Progenitor cell of endocrine pancreas (in vitro differentiated cells): ENCODE measurements around the gene SDK2. TPM values are rescaled to one million over a fixed set of nuclear protein-coding genes. Genes with fewer than 3 reads are reported as not detected.

Source experiments
- DNase-seq: peaks from one replicate; pipeline ENCODE4 v3.0.0; 2021; ENCODE audit warnings: low spot score; ENCODE audit not compliant: unreplicated experiment
- H3K27ac Mint-ChIP-seq: 2 replicates; pipeline ENCODE4 v1.8.0; 2021; ENCODE audit warnings: mild to moderate bottlenecking, moderate library complexity, mixed read lengths
- H3K27me3 Mint-ChIP-seq: 2 replicates; pipeline ENCODE4 v1.8.0; 2021; ENCODE audit warnings: mixed read lengths
- H3K36me3 Mint-ChIP-seq: 2 replicates; pipeline ENCODE4 v1.8.0; 2022; ENCODE audit warnings: mixed read lengths; ENCODE audit not compliant: insufficient read depth
- H3K4me1 Mint-ChIP-seq: 2 replicates; pipeline ENCODE4 v1.8.0; 2021; ENCODE audit warnings: low read depth, mixed read lengths
- H3K4me3 Mint-ChIP-seq: 2 replicates; pipeline ENCODE4 v1.8.0; 2021; ENCODE audit warnings: low read depth, mild to moderate bottlenecking, moderate library complexity, mixed read lengths
- H3K9me3 Mint-ChIP-seq: 2 replicates; pipeline ENCODE4 v1.8.0; 2021; ENCODE audit warnings: low read depth, mixed read lengths
- total RNA-seq: library from RNA; stranded (reverse); gene quantifications from 2 replicates; pipeline ENCODE4 v1.2.1, GENCODE V29; 2021
- TF ChIP-seq, protein P1 (sequence below): fragments of 200-600 bp; sonication (generic); IDR thresholded peaks from one replicate; pipeline ENCODE4 v1.5.0; 2021; ENCODE audit warnings: antibody characterized with exemption, mild to moderate bottlenecking; ENCODE audit not compliant: unreplicated experiment

SDK2 gene
- total RNA-seq, 1 donor from 2014 or later: 6.7 TPM

DNA sequence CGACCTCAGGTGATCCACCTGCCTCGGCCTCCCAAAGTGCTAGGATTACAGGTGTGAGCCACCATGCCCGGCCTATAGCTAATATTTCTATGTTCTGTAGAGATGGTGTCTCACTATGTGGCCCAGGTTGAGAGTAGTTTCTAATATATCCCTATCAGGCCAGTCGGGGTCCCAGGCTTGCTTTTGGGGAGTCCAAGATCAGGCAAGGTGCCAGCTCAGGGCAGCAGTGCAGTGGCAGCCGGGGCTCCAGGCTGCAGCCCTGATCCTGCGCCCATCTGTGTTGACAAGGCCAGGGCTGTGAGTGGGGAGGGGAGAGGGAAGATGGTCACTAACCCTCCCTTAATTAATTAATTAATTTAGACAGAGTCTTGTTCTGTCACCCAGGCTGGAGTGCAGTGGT is 254.8 kb downstream of the SDK2 start:
- TF ChIP-seq, protein P1, sequence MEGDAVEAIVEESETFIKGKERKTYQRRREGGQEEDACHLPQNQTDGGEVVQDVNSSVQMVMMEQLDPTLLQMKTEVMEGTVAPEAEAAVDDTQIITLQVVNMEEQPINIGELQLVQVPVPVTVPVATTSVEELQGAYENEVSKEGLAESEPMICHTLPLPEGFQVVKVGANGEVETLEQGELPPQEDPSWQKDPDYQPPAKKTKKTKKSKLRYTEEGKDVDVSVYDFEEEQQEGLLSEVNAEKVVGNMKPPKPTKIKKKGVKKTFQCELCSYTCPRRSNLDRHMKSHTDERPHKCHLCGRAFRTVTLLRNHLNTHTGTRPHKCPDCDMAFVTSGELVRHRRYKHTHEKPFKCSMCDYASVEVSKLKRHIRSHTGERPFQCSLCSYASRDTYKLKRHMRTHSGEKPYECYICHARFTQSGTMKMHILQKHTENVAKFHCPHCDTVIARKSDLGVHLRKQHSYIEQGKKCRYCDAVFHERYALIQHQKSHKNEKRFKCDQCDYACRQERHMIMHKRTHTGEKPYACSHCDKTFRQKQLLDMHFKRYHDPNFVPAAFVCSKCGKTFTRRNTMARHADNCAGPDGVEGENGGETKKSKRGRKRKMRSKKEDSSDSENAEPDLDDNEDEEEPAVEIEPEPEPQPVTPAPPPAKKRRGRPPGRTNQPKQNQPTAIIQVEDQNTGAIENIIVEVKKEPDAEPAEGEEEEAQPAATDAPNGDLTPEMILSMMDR: no peak
- no peaks in the 10 kb centered on the region for H3K9me3 Mint-ChIP-seq
- no peaks in the 10 kb centered on the region for H3K36me3 Mint-ChIP-seq
- no peaks in the 10 kb centered on the region for H3K27me3 Mint-ChIP-seq
- H3K27ac Mint-ChIP-seq: no peak overlapping the region
- no peak overlapping the region for H3K4me3 Mint-ChIP-seq
- no peaks in the 10 kb centered on the region for H3K4me1 Mint-ChIP-seq
- DNase-seq: no peak

DNA sequence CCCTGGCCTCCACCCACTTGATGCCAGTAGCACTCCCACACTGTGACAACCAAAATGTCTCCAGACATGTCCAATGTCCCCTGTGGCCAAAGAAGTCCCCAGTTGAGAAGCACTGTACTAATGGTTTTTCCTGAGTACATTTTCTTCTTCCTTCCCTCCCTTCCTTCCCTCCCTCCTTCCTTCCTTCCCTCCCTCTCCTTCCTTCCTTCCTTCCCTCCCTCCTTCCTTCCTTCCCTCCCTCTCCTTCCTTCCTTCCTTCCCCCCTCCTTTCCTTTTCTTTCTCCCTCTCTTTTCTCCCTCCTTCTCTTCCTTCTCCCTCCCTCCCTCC is 255.7 kb downstream of the SDK2 start:
- Mint-ChIP-seq H3K4me1 (no peaks in the 10 kb centered on the region), H3K27me3 (no peaks in the 10 kb centered on the region), H3K36me3 (no peaks in the 10 kb centered on the region), H3K9me3 (no peaks in the 10 kb centered on the region), H3K4me3 (no peak overlapping the region), H3K27ac (no peak overlapping the region)
- TF ChIP-seq, protein P1: no peak
- no peak for DNase-seq

DNA sequence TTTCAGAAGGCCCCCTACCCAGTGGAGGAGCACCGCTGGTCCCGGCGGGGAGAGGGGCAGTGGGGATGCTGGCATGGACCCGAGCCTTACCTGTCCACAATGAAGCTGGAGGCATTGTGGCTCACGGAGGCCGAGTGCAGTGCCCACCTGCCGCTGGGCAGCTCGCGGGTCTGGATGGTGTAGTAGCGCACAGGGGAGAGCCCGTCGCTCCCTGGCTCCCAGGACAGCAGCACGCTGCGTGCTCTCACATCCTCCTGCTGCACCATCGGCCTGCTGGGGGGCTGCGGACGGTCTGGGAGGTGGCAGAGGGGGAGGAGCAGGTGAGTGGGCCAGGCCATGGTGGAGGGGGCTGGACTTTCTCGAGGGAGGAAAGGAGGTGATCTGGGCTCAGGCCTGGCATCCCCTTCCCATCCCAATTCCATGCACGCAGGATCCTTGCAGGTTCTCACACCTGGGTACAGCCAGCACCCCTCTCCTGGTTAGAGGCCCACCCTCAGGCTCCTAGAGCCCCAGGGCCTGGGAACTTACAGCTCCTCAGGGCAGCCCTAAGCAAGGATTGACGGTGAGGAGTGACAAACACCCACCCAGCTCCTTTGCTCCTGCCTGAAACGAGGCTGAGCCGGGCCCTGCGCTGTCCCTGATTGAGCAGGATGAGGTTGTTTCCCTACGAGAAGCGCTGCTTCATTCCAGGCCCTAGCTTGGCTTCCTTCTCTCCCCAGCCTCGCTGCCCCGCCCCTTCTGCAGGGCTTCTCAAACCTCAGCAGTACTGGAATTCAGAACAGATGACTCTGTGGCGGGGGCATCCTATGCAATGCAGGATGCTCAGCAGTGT is 256.3 kb downstream of the SDK2 start:
- TF ChIP-seq, protein P1: no peak
- Mint-ChIP-seq H3K27ac (no peak overlapping the region), H3K27me3 (peaks cover 2% of the 10 kb centered on the region), H3K36me3 (no peaks in the 10 kb centered on the region), H3K4me1 (no peaks in the 10 kb centered on the region), H3K9me3 (no peaks in the 10 kb centered on the region), H3K4me3 (no peak overlapping the region)
- DNase-seq: no peak

DNA sequence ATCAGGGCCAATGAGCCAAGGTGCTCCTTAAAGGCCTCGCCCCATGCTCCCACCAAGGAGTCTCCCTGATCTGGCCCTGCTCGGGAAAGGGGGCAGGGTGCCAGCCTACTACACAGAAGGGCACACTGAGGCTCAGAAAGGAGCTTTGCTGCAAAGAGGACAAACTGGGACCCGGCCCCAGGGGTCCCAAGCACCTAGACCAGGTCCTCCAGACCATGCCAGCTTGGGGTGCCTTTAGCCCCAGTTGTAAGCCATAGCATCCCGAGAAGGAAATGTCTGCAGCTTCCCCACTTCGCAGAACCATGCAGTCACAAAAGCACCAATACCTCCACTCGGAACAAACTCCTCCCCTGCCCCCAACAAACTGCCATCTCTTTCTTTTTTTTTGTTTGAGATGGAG is 257.7 kb downstream of the SDK2 start:
- H3K36me3 Mint-ChIP-seq: no peaks in the 10 kb centered on the region
- TF ChIP-seq, protein P1: no peak
- H3K9me3 Mint-ChIP-seq: no peaks in the 10 kb centered on the region
- no peak for DNase-seq
- no peaks in the 10 kb centered on the region for H3K4me1 Mint-ChIP-seq
- H3K27ac Mint-ChIP-seq: no peak overlapping the region
- H3K4me3 Mint-ChIP-seq: no peak overlapping the region
- peaks cover 2% of the 10 kb centered on the region for H3K27me3 Mint-ChIP-seq

DNA sequence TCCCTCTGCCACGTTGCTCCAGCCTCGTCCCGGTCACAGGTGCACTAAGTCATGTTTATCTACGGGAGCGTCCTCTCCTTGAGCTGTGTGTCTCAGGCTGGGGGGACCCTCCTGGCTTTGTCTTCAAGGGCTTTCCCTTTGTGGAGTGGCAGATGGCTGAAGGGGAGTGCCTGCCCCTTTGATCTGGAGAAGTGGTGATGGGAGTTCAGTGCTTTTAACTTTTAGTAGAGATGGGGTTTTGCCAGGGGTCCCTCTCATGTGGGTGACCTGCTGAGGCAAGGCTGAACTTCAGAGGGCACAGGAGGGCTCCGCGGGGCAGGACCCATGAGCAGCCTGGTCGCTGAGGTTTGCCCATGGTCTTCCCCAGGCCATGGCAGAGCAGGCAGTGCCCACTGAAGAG is 259.3 kb downstream of the SDK2 start:
- TF ChIP-seq, protein P1: no peak
- no peaks in the 10 kb centered on the region for H3K36me3 Mint-ChIP-seq
- H3K4me1 Mint-ChIP-seq: no peaks in the 10 kb centered on the region
- H3K4me3 Mint-ChIP-seq: no peak overlapping the region
- H3K27ac Mint-ChIP-seq: no peak overlapping the region
- no peaks in the 10 kb centered on the region for H3K9me3 Mint-ChIP-seq
- H3K27me3 Mint-ChIP-seq: peaks cover 2% of the 10 kb centered on the region
- no peak for DNase-seq
